NCI-H748 treated with DMSO at 0.1 percent for 48 hours (cell line): ENCODE results near the gene PTER.

Source experiments
- DNase-seq: peaks from one replicate; lab custom pipeline; 2025; lab: John Stamatoyannopoulos, UW

PTER gene

GRCh38 chr10:16470747-16471146, 33.9 kb downstream of the PTER start:
- DNase-seq = no peak

DNA sequence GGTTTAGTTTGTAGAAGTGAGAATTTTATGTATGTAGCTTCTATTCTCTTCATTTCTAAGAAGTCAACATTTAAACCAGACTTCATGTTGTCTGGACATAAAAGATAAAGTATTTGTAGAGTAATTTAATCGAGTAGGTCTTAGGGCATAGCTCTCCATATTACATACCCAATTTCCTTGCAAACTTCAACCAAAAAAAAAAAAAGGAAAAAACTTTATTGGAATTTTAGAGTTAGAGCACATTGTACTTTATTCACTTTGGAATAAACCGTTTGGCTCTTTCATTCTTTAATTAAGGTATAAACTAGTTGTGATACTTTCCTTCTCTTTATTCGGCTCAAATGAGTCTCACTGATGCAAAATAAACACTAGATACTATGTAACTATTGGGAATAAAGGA, 36.0 kb downstream of the PTER start:
- no peak for DNase-seq

DNA sequence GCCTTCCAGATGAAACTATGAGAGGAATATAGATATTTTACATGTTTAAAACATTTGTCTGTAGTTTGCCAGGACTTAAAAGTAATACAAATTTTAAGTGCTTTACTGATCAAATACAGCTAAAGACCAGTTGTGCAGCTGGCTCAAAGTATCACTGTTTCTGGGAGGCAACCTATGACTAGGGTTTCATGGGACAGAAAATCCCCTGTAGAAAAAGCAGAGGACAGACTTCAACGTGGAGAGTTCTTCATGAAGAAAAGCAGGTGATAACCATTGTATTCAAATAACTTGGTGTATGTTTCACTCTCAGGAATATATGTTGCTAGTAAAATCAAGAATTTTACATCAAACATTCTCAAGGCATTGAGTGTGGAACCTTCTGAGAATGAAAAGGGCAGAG, 40.9 kb downstream of the PTER start:
- DNase-seq = no peak

- no peak for DNase-seq
Measured at GRCh38 chr10:16478801-16479200, 42.0 kb downstream of the PTER start.

GRCh38 chr10:16481052-16481728, 44.4 kb downstream of the PTER start:
- DNase-seq = no peak

DNA sequence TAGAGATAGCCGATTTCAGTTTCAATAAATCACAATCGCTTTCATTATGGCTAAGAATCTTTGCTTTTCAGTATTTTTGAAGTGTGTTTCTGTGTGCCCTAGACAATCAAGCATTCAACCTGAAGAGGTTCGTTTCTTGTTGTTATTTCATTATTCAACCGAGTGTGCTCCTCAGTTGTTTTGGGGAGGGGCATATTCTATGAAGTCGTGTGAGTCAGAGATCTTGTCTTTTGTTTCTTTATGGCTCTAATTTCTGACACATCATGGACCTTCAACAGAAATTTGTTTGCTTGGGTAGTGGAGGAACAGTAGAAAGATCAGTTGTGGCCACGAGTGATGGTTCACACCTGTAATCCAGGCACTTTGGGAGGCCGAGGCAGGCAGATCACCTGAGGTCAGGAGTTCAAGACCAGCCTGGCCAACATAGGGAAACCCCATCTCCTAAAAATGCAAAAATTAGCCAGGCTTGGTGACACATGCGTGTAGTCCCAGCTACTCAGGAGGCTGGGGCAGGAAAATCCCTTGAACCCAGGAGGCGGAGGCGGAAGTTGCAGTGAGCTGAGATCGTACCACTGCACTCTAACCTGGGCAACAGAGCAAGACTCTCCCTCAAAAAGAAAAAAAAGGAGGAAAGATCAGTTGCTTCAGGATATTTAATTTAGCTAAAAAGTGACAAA, 46.6 kb downstream of the PTER start:
- no peak for DNase-seq

- DNase-seq = no peak
Measured at GRCh38 chr10:16490511-16490910, 53.7 kb downstream of the PTER start.

DNA sequence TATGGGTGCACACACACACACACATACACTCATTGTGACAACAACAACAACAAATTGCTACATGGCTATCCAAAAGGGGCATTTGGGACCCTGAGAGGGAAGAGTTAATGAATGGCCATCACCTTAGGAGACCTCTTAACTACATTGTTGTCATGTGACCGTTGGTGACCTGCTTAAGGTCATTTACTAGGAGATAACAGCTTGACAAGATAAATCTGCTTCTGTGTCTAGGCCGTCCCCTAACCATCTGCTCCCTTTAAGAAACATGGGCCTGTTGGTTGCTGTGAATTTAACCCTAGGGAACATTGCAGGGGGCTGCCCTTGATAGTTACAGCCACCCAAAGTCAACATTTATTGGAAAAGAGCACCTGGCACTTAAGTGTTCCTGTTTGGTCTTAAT, 55.1 kb downstream of the PTER start:
- peak; percentile 78 for DNase-seq

- no peak for DNase-seq
Measured at GRCh38 chr10:16493884-16494536, 57.2 kb downstream of the PTER start.

DNA sequence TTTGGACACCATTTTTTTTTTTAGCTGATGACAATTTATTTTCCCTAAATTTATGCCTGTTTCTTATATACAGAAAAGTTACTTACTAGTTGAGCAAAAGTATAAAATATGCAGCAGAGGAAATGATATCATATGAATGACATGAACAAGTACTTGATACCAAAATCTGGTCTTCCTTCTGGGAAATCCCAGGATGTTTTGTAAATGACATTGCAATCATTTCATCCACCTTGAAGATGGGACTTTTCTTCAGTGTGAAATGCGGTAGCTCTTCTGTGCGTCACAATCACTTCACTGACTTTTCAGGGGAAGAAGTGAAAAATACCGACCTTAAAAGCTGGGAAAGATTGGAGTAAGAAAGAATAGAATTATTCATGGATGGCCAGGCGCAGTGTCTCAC, 61.1 kb downstream of the PTER start:
- DNase-seq = no peak

DNA sequence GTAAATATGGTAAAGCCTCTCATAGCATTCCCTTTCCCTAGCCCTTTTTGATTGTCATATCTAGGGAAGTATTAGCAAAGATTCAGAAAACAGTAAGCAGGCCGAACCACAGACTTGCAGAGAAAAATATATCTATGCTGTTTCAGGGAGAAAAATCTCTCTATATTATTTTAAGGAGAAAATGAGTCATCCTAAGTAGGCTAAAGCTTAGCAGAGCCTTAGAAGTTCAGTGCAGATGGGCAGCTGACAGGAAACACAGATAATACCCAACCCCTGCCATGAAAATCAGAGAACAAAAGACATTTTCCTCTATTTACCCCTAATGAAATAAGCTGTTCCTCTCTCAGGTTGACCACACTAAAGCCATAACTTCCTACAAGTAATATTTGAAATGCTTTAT, 68.4 kb downstream of the PTER start:
- DNase-seq = no peak

DNA sequence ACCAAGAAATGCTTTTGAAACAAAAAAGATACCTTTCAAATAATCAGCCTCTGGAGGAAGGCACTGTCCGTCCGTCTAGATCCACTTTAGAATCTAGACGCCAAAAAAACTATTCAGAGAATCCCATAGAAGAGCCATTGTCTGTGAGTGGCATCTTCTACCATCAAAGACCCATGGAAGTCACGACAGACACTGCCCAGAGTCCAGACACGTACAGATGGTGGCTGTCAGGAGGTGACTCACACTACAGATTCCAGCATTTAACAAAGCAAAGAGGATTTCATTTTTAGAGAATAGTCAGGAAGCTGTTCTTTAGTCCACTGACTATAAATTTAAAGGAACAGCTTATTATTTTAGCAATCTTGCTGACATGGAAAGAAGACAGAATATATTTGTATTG, 73.2 kb downstream of the PTER start:
- no peak for DNase-seq

DNA sequence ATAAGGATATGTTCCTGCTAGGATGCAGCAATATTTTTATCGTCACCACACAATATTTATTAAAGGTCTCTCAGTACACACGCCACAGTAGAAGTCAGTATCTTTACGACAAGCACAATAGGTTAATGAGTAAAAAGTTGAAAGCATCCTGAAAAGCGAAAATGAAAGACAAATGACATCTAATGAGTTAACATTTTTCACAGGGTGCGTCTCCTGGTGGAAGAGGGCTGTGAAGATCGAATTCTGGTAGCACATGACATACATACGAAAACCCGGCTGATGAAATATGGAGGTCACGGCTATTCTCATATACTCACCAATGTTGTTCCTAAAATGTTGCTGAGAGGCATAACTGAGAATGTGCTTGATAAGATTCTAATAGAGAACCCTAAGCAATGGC, 74.0 kb downstream of the PTER start:
- no peak for DNase-seq

GRCh38 chr10:16518822-16519221, 82.0 kb downstream of the PTER start:
- DNase-seq = no peak

- no peak for DNase-seq
Measured at GRCh38 chr10:16519250-16519907, 82.6 kb downstream of the PTER start.

DNA sequence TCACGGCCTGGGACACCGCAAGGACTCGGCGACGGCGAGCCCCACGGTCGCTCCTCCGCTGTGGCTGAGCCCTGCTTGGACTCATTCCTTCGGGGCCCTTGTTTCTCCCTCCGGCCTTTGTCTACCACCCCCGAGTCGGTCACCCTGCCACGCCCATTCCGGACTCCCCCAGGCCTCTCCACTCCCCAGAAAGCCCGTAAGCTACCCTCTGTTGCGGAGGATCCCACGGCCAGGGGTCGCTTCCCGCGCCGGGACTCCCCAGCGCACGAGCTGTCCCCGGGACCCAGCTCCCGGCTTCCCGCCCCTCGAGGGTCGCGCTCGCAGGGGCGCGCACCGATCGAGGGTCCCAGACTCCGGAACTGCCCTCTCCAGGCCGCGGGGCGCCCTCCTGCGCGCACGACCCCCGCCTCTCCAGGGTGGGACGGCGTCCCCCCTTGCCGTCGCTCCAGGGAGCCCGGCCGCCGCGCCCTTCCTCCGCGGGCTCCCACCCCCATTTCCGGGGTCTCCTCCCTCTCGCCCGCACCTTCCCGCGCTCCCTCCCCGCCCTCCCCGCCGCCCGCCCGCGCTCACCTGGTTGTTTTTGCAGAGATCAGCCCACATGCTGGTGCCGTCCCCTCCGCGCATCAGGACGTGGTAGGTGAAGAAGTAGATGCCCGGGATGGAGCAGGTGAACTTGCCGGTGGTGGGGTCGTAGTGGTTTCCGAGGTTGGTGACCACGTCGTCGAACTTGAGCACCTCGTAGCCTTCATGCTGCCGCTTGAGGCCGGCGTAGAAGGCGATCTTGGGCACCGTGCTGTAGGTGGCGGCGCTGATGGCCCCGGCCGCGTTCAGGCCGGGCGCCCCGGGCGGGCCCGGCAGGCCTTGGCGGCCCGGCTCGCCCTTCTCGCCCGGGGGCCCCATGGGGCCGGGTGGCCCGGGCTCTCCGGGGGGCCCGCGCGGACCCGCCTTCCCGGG, 83.4 kb downstream of the PTER start:
- no peak for DNase-seq

DNA sequence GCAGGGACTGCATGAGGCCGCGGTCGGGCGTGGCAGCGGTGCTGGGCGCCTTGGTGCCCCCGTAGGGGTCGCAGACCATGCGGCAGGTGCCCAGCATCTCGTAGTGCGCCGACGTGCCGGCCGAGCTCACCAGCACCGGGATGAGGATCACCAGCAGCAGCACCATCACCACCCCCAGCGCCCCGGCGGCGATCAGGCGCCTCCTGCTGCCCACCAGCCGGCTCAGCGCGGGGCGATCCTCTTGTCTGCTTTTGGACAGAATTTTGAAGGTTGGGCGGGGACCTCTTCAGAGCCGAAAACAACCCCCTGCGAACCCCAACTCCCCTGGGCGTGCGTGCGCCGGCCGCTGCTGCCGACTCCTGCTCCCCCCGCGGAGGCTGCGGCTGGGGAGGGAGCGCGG, 84.1 kb downstream of the PTER start:
- no peak for DNase-seq

GRCh38 chr10:16521311-16522016, 84.7 kb downstream of the PTER start, which contains the start of gene C1QL3:
Gene C1QL3 (minus strand): TSS chr10:16521879. CDS start chr10:16521065, 814 bp downstream.
- DNase-seq = no peak

DNA sequence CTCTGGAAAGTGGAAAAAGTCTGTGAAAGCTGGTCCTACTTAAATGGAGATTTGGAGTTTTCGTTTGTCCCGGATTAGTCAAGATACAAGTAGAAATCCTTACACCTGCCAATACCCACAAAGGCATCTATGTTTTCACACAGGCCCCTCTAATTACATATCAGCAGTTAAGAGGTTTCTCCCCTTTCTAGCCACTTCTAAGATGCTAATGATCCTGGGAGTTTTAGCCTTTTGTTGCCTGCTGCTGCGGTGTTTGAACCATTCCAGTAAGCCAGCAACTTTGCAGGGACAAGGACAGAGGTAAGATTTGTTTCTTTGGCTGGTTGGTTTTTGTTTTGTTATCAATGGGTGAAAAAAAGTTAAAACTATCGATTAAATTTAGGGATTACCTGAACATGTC, 90.6 kb downstream of the PTER start:
- DNase-seq = no peak

DNA sequence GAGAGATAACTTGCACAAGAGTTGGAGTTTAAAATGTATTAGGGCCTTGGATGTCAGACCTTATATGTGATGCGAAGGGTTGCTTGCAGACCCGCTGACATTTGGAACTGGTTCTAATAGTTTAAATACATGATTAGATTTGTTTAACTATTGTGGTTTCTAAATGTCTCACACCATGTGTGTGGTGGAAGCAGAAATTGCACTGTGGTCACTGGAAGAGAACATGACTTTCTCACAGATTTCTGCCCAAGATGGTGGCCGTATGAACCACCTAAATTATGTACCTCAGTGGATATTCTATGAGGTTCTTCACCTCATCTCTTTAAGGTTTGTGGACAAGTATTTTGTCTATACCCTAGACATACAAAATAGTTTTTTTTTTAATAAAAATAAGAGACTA, 93.0 kb downstream of the PTER start:
- DNase-seq = no peak

- no peak for DNase-seq
Measured at GRCh38 chr10:16536155-16536554, 99.3 kb downstream of the PTER start.
